ENCODE measurements around the gene DIPK1C.

Gene DIPK1C

GRCh38 chr18:74416124-74416523 lies 41.0 kb downstream of the DIPK1C start:
- H3K9ac ChIP-seq = no peak overlapping the region
- no peak overlapping the region for H3K27ac ChIP-seq
- H3K36me3 ChIP-seq (ENCODE audit: insufficient read depth) = no peaks in the 10 kb centered on the region
- no peaks in the 10 kb centered on the region for H3K27me3 ChIP-seq (ENCODE audit: insufficient read depth, low read depth)
- H4K20me1 ChIP-seq (ENCODE audit: insufficient read depth) = no peaks in the 10 kb centered on the region
- no peak overlapping the region for H2AFZ ChIP-seq (ENCODE audit: low read depth)
- H3K4me3 ChIP-seq (IDR thresholded peaks at IDR 0.05; ENCODE audit: insufficient read depth, low read depth, low read length) = no peak overlapping the region
- no peak overlapping the region for H3K4me2 ChIP-seq
- no peaks in the 10 kb centered on the region for H3K79me2 ChIP-seq (ENCODE audit: insufficient read depth, low read depth)
- H3K4me1 ChIP-seq (ENCODE audit: low read depth, poor library complexity, severe bottlenecking) = no peaks in the 10 kb centered on the region
- TF ChIP-seq CTCF (conservative IDR thresholded peaks at IDR 0.05; ENCODE audit: low read depth, low read length) = no peak

GRCh38 chr18:74414953-74415515 lies 42.1 kb downstream of the DIPK1C start:
- no peak overlapping the region for H3K9ac ChIP-seq
- no peak overlapping the region for H3K4me2 ChIP-seq
- H3K4me3 ChIP-seq (IDR thresholded peaks at IDR 0.05; ENCODE audit: insufficient read depth, low read depth, low read length) = no peak overlapping the region
- H4K20me1 ChIP-seq (ENCODE audit: insufficient read depth) = no peaks in the 10 kb centered on the region
- H3K36me3 ChIP-seq (ENCODE audit: insufficient read depth) = no peaks in the 10 kb centered on the region
- no peak overlapping the region for H2AFZ ChIP-seq (ENCODE audit: low read depth)
- no peaks in the 10 kb centered on the region for H3K27me3 ChIP-seq (ENCODE audit: insufficient read depth, low read depth)
- no peak for TF ChIP-seq CTCF (conservative IDR thresholded peaks at IDR 0.05; ENCODE audit: low read depth, low read length)
- no peaks in the 10 kb centered on the region for H3K79me2 ChIP-seq (ENCODE audit: insufficient read depth, low read depth)
- H3K27ac ChIP-seq = no peak overlapping the region
- no peaks in the 10 kb centered on the region for H3K4me1 ChIP-seq (ENCODE audit: low read depth, poor library complexity, severe bottlenecking)

- no peaks in the 10 kb centered on the region for H3K27me3 ChIP-seq (ENCODE audit: insufficient read depth, low read depth)
- no peak overlapping the region for H3K27ac ChIP-seq
- no peak overlapping the region for H2AFZ ChIP-seq (ENCODE audit: low read depth)
- no peak overlapping the region for H3K4me3 ChIP-seq (IDR thresholded peaks at IDR 0.05; ENCODE audit: insufficient read depth, low read depth, low read length)
- no peak overlapping the region for H3K4me2 ChIP-seq
- no peaks in the 10 kb centered on the region for H4K20me1 ChIP-seq (ENCODE audit: insufficient read depth)
- H3K79me2 ChIP-seq (ENCODE audit: insufficient read depth, low read depth) = no peaks in the 10 kb centered on the region
- no peak overlapping the region for H3K9ac ChIP-seq
- no peaks in the 10 kb centered on the region for H3K36me3 ChIP-seq (ENCODE audit: insufficient read depth)
- TF ChIP-seq CTCF (conservative IDR thresholded peaks at IDR 0.05; ENCODE audit: low read depth, low read length) = no peak
- H3K4me1 ChIP-seq (ENCODE audit: low read depth, poor library complexity, severe bottlenecking) = peaks cover 3% of the 10 kb centered on the region
Observed at GRCh38 chr18:74413836-74414235, 43.3 kb downstream of the DIPK1C start.

- H3K9ac ChIP-seq = no peak overlapping the region
- no peak overlapping the region for H3K27ac ChIP-seq
- H3K4me1 ChIP-seq (ENCODE audit: low read depth, poor library complexity, severe bottlenecking) = peaks cover 19% of the 10 kb centered on the region
- no peaks in the 10 kb centered on the region for H4K20me1 ChIP-seq (ENCODE audit: insufficient read depth)
- H3K79me2 ChIP-seq (ENCODE audit: insufficient read depth, low read depth) = no peaks in the 10 kb centered on the region
- H3K36me3 ChIP-seq (ENCODE audit: insufficient read depth) = no peaks in the 10 kb centered on the region
- no peak overlapping the region for H3K4me3 ChIP-seq (IDR thresholded peaks at IDR 0.05; ENCODE audit: insufficient read depth, low read depth, low read length)
- H2AFZ ChIP-seq (ENCODE audit: low read depth) = no peak overlapping the region
- no peak for TF ChIP-seq CTCF (conservative IDR thresholded peaks at IDR 0.05; ENCODE audit: low read depth, low read length)
- H3K27me3 ChIP-seq (ENCODE audit: insufficient read depth, low read depth) = no peaks in the 10 kb centered on the region
- H3K4me2 ChIP-seq = no peak overlapping the region
Observed at GRCh38 chr18:74412116-74412880, 44.8 kb downstream of the DIPK1C start.
